Body of pancreas (tissue), 4 donors: ENCODE data around the gene CAMK1D.

ENCODE experiments used
- CTCF ChIP-seq, 7 experiments: fragments of 450-650 bp in 4 of 7; fragments of 200-600 bp in 3 of 7; sonication (generic) in 3 of 7; IDR thresholded peaks; one replicate each; pipeline ENCODE4 v1.5.1; 2016 to 2019; ENCODE audit warnings: antibody characterized with exemption in 7 of 7
- POLR2A ChIP-seq, 3 donors: fragments of 450-650 bp; IDR thresholded peaks; one replicate each; pipeline ENCODE4 v1.6.1; 2016; ENCODE audit warnings: antibody characterized with exemption in 3 of 3, mild to moderate bottlenecking in 2 of 3

GRCh38 chr10:12583891-12584595, 234.7 kb downstream of the CAMK1D start:
- TF ChIP-seq CTCF (IDR thresholded peaks at IDR 0.05), result no peak
- TF ChIP-seq POLR2A (IDR thresholded peaks at IDR 0.05), result no peak
